GM12878 (cell line): ENCODE data around the gene LGI2. TPM values are rescaled to one million over a fixed set of nuclear protein-coding genes. Genes with fewer than 3 reads are reported as not detected.

Experiments used
- ATAC-seq: fragments of 200-7000 bp; cut with Tn5 transposase; 3 replicates; pipeline ENCODE4 v1.9.1; 2020; ENCODE audit warnings: mild to moderate bottlenecking, moderate library complexity
- BruUV-seq: library from RNA; stranded (reverse); fragments of 400-500 nt; replicated peaks from 2 replicates; lab custom pipeline; 2021; lab: Mats Ljungman, UMichigan
- CTCF ChIA-PET: fragments of 300-600 bp; sonication (Branson Sonifier 250); formaldehyde crosslinking; extraction: SDS; loops from one replicate; lab custom pipeline; 2021; ENCODE audit warnings: inconsistent platforms; lab: Yijun Ruan, JAX
- POLR2A ChIA-PET: fragments of 350-600 bp; formaldehyde crosslinking; extraction: SDS; loops from one replicate; lab custom pipeline; 2021; ENCODE audit warnings: inconsistent platforms; lab: Charles Lee
- RAD21 ChIA-PET: fragments of 300-600 bp; sonication (Branson Sonifier 250); formaldehyde crosslinking; loops from one replicate; lab custom pipeline; 2023; ENCODE audit warnings: antibody characterized with exemption; ENCODE audit not compliant: unreplicated experiment; lab: Charles Lee
- SMC1A ChIA-PET: fragments of 300-600 bp; sonication (Branson Sonifier 250); formaldehyde crosslinking; loops from one replicate; lab custom pipeline; 2023; ENCODE audit not compliant: unreplicated experiment, uncharacterized antibody; lab: Charles Lee
- DNase-seq: peaks from one replicate; pipeline ENCODE4 v3.0.0-alpha.2; 2011; ENCODE audit warnings: low read depth, low spot score
- FAIRE-seq: peaks from 3 replicates; lab custom pipeline; 2011; peaks lifted over from hg19 to GRCh38; lab: Jason Lieb, UNC
- H2AFZ ChIP-seq: 2 replicates; pipeline ENCODE4 v1.6.0; 2011; ENCODE audit warnings: low read depth, low read length, control low read depth; ENCODE audit not compliant: control insufficient read depth
- H3K27ac ChIP-seq: 2 replicates; pipeline ENCODE4 v1.5.1; 2011; ENCODE audit warnings: control low read depth; ENCODE audit not compliant: control insufficient read depth, insufficient read depth
- H3K27me3 ChIP-seq, 2 experiments: replicated peaks in 1 of 2; 2 replicates each; pipeline versions ENCODE4 v1.6.0 to v1.6.1; 2011; ENCODE audit warnings: low read length in 1 of 2; ENCODE audit not compliant: control insufficient read depth in 2 of 2, insufficient read depth in 2 of 2
- H3K36me3 ChIP-seq, 2 experiments: 2 replicates each; pipeline ENCODE4 v1.5.1; 2011; ENCODE audit warnings: low read length in 1 of 2; ENCODE audit not compliant: control insufficient read depth in 2 of 2, insufficient read depth in 2 of 2
- H3K4me1 ChIP-seq: 2 replicates; pipeline ENCODE4 v1.6.1; 2011; ENCODE audit warnings: mild to moderate bottlenecking, low read length, moderate library complexity, mixed read lengths; ENCODE audit not compliant: control insufficient read depth, insufficient read depth
- H3K4me2 ChIP-seq: 2 replicates; pipeline ENCODE4 v1.6.0; 2011; ENCODE audit warnings: control low read depth; ENCODE audit not compliant: control insufficient read depth, insufficient read depth
- H3K4me3 ChIP-seq: fragments of 200-600 bp; sonication (generic); 2 replicates; pipeline ENCODE4 v1.5.1; 2016
- H3K79me2 ChIP-seq: 2 replicates; pipeline ENCODE4 v1.6.0; 2011; ENCODE audit warnings: low read length; ENCODE audit not compliant: control insufficient read depth, insufficient read depth
- H3K9ac ChIP-seq: 2 replicates; pipeline ENCODE4 v1.8.0; 2011; ENCODE audit warnings: low read length, control low read depth, mixed read lengths; ENCODE audit not compliant: control insufficient read depth, insufficient read depth
- H3K9me3 ChIP-seq: replicated peaks from 3 replicates; pipeline ENCODE4 v1.5.1; 2011; ENCODE audit warnings: mild to moderate bottlenecking, low read length; ENCODE audit not compliant: control insufficient read depth, insufficient read depth
- H4K20me1 ChIP-seq: 2 replicates; pipeline ENCODE4 v1.6.0; 2011; ENCODE audit not compliant: control insufficient read depth, insufficient read depth
- CHD1 ChIP-seq: IDR thresholded peaks from 2 replicates; pipeline ENCODE4 v1.6.1; 2012; ENCODE audit warnings: low read depth, low read length, improper control_type of control experiment
- CREM ChIP-seq: IDR thresholded peaks from 2 replicates; pipeline ENCODE4 v1.6.1; 2014; ENCODE audit warnings: antibody characterized with exemption, low read depth
- EZH2 ChIP-seq: IDR thresholded peaks from 2 replicates; pipeline ENCODE4 v1.6.1; 2012; ENCODE audit warnings: low read depth, mild to moderate bottlenecking, control low read depth, inconsistent platforms, low read length, borderline replicate concordance; ENCODE audit not compliant: control insufficient read depth
- JUNB ChIP-seq: IDR thresholded peaks from 2 replicates; pipeline ENCODE4 v1.6.1; 2016; ENCODE audit warnings: antibody characterized with exemption, mild to moderate bottlenecking
- NBN ChIP-seq: fragments of 450-650 bp; IDR thresholded peaks from 2 replicates; pipeline ENCODE4 v1.6.1; 2016
- WGBS: methylation state at CpG from one replicate; pipeline ENCODE4 v1.1.6; 2016; ENCODE audit warnings: low lambda C conversion rate; ENCODE audit not compliant: insufficient replicate concordance, insufficient coverage; ENCODE audit errors: missing lambda C conversion rate; 5-methylcytosine and 5-hydroxymethylcytosine counted together
- in situ Hi-C: fragments of 300-500 bp; cut with MboI; formaldehyde crosslinking; loops from 9 replicates; pipeline ENCODE4 v1.14.3; 2018; ENCODE audit warnings: mixed read lengths
- intact Hi-C: fragments of 100-400 bp; cut with micrococcal nuclease; formaldehyde crosslinking; loops from one replicate; pipeline ENCODE4 v1.14.2; 2022; ENCODE audit not compliant: unreplicated experiment
- polyA plus RNA-seq, 11 experiments: library from polyadenylated mRNA; depleted of rRNA in 4 of 11; unstranded in 6 of 11; stranded (reverse) in 5 of 11; fragments of >200 nt; fragmentation: Nextera tagmentation in 4 of 11; fragmentation: Illumina TruSeq in 1 of 11; extraction: Ambion mirVana in 4 of 11; extraction: Trizol in 1 of 11; gene quantifications; 1 replicate in 1 of 11; 2 replicates in 10 of 11; pipeline versions ENCODE4 v1.2.1 to v1.2.3, GENCODE V29; 2011 to 2016; ENCODE audit warnings: inconsistent platforms in 2 of 11, missing spikeins in 2 of 11, low read depth in 1 of 11
- total RNA-seq, 4 experiments: library from RNA; depleted of rRNA in 3 of 4; stranded (reverse); fragments of >200 nt in 3 of 4; fragmentation: Illumina TruSeq in 1 of 4; extraction: Trizol in 1 of 4; gene quantifications; 2 replicates each; pipeline versions ENCODE4 v1.2.1 to v1.2.3, GENCODE V29; 2013 to 2021
- TF ChIP-seq, protein P1 (sequence below): IDR thresholded peaks from 2 replicates; pipeline ENCODE4 v1.6.1; 2012; ENCODE audit warnings: low read depth, low read length, improper control_type of control experiment
- TF ChIP-seq, protein P2 (sequence below): fragments of 450-650 bp; IDR thresholded peaks from 2 replicates; pipeline ENCODE4 v1.6.1; 2018; ENCODE audit warnings: mild to moderate bottlenecking, low read depth, moderate library complexity; ENCODE audit not compliant: partially characterized antibody
- TF ChIP-seq, protein P3 (sequence below): fragments of 450-650 bp; IDR thresholded peaks from 2 replicates; pipeline ENCODE4 v1.6.1; 2016; ENCODE audit warnings: mild to moderate bottlenecking, moderate library complexity, borderline replicate concordance
- TF ChIP-seq, protein P4 (sequence below), 3 experiments: IDR thresholded peaks in 2 of 3; conservative IDR thresholded peaks in 1 of 3; 2 replicates each; pipeline ENCODE4 v1.5.1; 2011; ENCODE audit warnings: low read depth in 3 of 3, low read length in 3 of 3, mild to moderate bottlenecking in 3 of 3, control low read depth in 2 of 3, moderate library complexity in 2 of 3, inconsistent platforms in 1 of 3, mixed read lengths in 1 of 3; ENCODE audit not compliant: control insufficient read depth in 2 of 3, insufficient read depth in 1 of 3; ENCODE audit errors: extremely low read depth in 1 of 3

Gene LGI2
- total and polyA plus RNA-seq, 10 of the 15 experiments (the other 5 are each of a cell fraction or from before 2014, with no cell fraction given) = not detected

DNA sequence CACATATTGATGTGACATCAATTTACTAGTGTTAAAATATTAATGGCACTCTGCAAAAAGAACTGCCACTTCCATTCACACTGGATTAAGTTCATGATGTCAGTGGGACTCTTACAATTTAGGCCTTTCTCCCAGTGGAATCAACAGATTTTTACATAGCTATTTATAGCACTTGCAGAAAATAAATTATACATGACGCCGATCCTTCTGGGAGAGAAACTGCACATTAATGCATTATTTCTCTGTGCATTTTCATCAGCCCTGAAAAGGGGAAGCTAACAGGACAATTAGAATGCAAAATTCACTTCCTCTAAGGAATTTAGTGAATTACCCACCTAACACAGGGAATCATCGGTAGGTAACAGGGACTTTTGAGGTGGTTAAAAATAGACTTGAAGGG, 15.7 kb downstream of the LGI2 start:
- ChIA-PET RAD21 (no interaction called here), POLR2A (no interaction called here), CTCF (interaction anchor here (1.0 to 1.6 kb wide), 3 partner anchors 16 to 90 kb away, joined by 3 to 5 read pairs (median 4); no protein-coding TSS in a partner anchor), SMC1A (interaction anchor here (0.5 kb wide), 1 partner anchor 132 kb away, joined by 3 read pairs; no protein-coding TSS in a partner anchor)
- no peak for DNase-seq
- Histone ChIP-seq H3K9me3 (no peaks in the 10 kb centered on the region), H3K27ac (no peak overlapping the region), H3K4me2 (no peak overlapping the region), H3K4me1 (no peaks in the 10 kb centered on the region), H4K20me1 (no peaks in the 10 kb centered on the region), H3K79me2 (no peaks in the 10 kb centered on the region), H3K36me3 (no peaks in the 10 kb centered on the region), H3K9ac (no peak overlapping the region), H3K4me3 (no peak overlapping the region), H3K27me3 (no peaks in the 10 kb centered on the region; a peak in 1 of 4 replicates), H2AFZ (no peak overlapping the region)
- in situ Hi-C loops (no loop called here), intact Hi-C loops (no loop called here)
- BruUV-seq = no TSS peak
- 0% methylated on average over 3 of the region's 3 CpGs for WGBS
- ATAC-seq = no peak
- TF ChIP-seq, protein P1, sequence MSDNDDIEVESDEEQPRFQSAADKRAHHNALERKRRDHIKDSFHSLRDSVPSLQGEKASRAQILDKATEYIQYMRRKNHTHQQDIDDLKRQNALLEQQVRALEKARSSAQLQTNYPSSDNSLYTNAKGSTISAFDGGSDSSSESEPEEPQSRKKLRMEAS = no peak
- TF ChIP-seq, protein P2, sequence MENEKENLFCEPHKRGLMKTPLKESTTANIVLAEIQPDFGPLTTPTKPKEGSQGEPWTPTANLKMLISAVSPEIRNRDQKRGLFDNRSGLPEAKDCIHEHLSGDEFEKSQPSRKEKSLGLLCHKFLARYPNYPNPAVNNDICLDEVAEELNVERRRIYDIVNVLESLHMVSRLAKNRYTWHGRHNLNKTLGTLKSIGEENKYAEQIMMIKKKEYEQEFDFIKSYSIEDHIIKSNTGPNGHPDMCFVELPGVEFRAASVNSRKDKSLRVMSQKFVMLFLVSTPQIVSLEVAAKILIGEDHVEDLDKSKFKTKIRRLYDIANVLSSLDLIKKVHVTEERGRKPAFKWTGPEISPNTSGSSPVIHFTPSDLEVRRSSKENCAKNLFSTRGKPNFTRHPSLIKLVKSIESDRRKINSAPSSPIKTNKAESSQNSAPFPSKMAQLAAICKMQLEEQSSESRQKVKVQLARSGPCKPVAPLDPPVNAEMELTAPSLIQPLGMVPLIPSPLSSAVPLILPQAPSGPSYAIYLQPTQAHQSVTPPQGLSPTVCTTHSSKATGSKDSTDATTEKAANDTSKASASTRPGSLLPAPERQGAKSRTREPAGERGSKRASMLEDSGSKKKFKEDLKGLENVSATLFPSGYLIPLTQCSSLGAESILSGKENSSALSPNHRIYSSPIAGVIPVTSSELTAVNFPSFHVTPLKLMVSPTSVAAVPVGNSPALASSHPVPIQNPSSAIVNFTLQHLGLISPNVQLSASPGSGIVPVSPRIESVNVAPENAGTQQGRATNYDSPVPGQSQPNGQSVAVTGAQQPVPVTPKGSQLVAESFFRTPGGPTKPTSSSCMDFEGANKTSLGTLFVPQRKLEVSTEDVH = no peak
- no peak for TF ChIP-seq CREM
- TF ChIP-seq, protein P3, sequence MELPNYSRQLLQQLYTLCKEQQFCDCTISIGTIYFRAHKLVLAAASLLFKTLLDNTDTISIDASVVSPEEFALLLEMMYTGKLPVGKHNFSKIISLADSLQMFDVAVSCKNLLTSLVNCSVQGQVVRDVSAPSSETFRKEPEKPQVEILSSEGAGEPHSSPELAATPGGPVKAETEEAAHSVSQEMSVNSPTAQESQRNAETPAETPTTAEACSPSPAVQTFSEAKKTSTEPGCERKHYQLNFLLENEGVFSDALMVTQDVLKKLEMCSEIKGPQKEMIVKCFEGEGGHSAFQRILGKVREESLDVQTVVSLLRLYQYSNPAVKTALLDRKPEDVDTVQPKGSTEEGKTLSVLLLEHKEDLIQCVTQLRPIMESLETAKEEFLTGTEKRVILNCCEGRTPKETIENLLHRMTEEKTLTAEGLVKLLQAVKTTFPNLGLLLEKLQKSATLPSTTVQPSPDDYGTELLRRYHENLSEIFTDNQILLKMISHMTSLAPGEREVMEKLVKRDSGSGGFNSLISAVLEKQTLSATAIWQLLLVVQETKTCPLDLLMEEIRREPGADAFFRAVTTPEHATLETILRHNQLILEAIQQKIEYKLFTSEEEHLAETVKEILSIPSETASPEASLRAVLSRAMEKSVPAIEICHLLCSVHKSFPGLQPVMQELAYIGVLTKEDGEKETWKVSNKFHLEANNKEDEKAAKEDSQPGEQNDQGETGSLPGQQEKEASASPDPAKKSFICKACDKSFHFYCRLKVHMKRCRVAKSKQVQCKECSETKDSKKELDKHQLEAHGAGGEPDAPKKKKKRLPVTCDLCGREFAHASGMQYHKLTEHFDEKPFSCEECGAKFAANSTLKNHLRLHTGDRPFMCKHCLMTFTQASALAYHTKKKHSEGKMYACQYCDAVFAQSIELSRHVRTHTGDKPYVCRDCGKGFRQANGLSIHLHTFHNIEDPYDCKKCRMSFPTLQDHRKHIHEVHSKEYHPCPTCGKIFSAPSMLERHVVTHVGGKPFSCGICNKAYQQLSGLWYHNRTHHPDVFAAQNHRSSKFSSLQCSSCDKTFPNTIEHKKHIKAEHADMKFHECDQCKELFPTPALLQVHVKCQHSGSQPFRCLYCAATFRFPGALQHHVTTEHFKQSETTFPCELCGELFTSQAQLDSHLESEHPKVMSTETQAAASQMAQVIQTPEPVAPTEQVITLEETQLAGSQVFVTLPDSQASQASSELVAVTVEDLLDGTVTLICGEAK = no peak
- TF ChIP-seq EZH2 = no peak
- TF ChIP-seq NBN = no peak
- TF ChIP-seq CHD1 = no peak
- TF ChIP-seq, protein P4, sequence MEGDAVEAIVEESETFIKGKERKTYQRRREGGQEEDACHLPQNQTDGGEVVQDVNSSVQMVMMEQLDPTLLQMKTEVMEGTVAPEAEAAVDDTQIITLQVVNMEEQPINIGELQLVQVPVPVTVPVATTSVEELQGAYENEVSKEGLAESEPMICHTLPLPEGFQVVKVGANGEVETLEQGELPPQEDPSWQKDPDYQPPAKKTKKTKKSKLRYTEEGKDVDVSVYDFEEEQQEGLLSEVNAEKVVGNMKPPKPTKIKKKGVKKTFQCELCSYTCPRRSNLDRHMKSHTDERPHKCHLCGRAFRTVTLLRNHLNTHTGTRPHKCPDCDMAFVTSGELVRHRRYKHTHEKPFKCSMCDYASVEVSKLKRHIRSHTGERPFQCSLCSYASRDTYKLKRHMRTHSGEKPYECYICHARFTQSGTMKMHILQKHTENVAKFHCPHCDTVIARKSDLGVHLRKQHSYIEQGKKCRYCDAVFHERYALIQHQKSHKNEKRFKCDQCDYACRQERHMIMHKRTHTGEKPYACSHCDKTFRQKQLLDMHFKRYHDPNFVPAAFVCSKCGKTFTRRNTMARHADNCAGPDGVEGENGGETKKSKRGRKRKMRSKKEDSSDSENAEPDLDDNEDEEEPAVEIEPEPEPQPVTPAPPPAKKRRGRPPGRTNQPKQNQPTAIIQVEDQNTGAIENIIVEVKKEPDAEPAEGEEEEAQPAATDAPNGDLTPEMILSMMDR (IDR thresholded peaks at IDR 0.05 in 2 of 3, conservative IDR thresholded peaks at IDR 0.05 in 1 of 3; ENCODE audit: control insufficient read depth in 2 of 3, extremely low read depth in 1 of 3, insufficient read depth in 1 of 3, low read depth in 3 of 3, low read length in 3 of 3) = no peak
- no peak for TF ChIP-seq JUNB
- FAIRE-seq = no peak
